ENCODE data around the gene TRMT61A.

- TF ChIP-seq CTCF (IDR thresholded peaks at IDR 0.05) (no peak), POLR2A (IDR thresholded peaks at IDR 0.05) (no peak)
These were observed 32.2 kb upstream of the TRMT61A start for GRCh38 chr14:103496776-103497175.

All from thyroid gland (tissue), 4 donors.